ENCODE results near the gene SNTA1. TPM values are rescaled to one million over a fixed set of nuclear protein-coding genes. Genes with fewer than 3 reads are reported as not detected.
"Not testable (repeated sequence)": the region's sequence is repeated elsewhere in the genome, so short reads cannot be mapped to it uniquely, and the experiment has no call there.

The SNTA1 gene
- total RNA-seq, 2 experiments from 2014 or later: 5.6 to 6.9 TPM

DNA sequence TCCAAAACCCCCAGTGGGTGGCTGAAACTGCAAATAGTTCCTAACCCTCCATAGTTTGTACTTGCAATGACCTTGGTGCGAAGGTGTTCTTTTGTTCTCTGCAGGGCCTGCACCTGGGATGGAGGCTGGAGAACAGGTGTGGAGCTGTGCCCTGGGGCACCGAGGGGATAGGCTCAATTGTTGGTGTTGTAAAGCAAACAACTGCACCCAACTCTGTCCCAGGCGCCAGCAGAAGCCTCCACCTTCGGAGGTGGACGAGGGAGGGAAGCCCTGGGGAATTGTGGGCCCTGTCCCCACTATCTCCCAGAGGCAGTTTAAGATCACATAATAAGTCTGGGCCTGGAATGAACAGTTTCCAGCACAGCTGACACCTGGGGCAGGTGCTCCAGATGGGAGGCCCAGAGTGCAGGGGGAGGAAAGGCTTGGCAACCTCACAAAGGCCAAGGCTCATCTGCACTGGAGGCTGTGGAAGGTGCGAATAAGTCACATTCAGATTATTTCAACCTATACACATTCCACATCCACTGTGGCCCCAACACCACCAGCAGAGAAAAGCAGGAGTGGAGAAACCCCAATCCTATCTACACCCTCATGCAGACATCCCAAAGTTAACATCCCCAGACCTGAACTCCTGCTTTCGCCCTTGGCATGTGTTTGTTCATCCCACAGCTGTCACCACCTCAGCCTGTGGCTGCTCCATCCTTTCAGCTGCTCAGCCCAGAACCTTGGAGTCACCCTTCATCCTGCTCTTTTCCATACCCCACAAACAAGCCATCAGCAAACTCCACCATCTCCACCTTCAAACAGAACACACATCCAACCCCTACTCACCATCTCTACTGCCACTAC, 34.0 kb upstream of the SNTA1 start:
- H3K27me3 Mint-ChIP-seq: no peaks in the 10 kb centered on the region
- H3K36me3 Mint-ChIP-seq (ENCODE audit: low read depth): no peaks in the 10 kb centered on the region
- CTCF ChIA-PET: no interaction called here
- H3K9me3 Mint-ChIP-seq: no peaks in the 10 kb centered on the region
- DNase-seq: no peak
- no peak overlapping the region for H3K27ac Mint-ChIP-seq
- no peak overlapping the region for H3K4me3 Mint-ChIP-seq
- POLR2A ChIA-PET: no interaction called here
- no peaks in the 10 kb centered on the region for H3K4me1 Mint-ChIP-seq

DNA sequence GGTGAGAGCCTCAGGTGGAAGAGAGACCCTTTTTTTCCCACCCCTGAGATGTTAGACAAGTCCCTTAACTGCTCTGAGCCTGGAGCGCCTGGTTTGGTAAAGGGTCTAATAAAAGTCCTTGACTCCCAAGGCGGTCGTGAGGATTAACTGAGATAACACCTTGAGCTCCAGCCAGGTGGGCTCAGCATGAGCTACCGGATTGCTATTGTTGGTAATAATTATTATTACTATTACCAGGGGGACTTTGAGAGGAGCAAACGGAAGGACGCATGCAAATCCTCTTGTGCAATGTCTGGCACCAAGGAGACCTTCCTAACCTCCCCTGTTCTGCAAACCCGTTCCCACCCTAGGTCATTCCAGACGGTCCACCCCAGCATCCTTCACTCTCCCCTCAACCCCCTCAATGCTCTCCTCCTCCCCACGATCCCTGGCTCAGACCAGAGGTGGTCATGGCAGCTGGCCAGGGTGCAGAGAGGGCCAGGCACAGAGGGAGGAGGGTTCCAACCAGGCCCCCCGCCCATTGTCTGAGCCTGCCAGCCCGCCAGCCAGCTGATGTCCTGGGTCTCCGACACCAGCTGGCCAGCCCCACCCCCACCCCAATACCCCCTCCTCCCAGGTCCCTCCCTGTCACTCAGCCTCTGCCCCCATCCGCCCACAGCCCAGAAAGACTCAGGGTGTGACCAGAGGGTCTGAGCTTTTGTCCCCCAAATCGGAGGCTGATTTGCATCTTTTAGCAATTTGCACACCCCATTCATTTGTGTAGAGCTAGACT, 32.0 kb upstream of the SNTA1 start:
- Mint-ChIP-seq H3K27me3 (no peaks in the 10 kb centered on the region), H3K36me3 (ENCODE audit: low read depth) (no peaks in the 10 kb centered on the region), H3K4me3 (no peak overlapping the region), H3K4me1 (no peaks in the 10 kb centered on the region), H3K9me3 (no peaks in the 10 kb centered on the region), H3K27ac (no peak overlapping the region)
- DNase-seq: no peak
- CTCF ChIA-PET: no interaction called here
- POLR2A ChIA-PET: no interaction called here

DNA sequence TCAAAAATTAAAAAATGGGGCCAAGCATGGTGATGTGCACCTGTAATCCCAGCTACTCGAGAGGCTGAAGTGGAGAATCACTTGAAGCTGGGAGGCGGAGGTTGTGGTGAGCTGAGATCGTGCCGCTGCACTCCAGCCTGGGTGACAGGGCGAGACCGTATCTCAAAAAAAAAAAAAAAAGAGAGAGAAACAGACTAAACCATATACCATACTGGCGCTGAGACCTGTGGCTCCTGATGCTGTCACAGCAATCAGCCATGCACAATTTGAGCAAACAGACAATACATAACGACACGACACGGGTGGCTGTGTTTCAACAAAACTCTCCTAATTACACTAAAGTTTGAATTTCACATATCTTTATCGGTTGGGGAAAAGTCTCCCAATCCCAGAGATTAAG, 31.4 kb upstream of the SNTA1 start:
- Mint-ChIP-seq H3K27ac (no peak overlapping the region), H3K4me3 (no peak overlapping the region), H3K9me3 (no peaks in the 10 kb centered on the region), H3K36me3 (ENCODE audit: low read depth) (no peaks in the 10 kb centered on the region), H3K27me3 (no peaks in the 10 kb centered on the region), H3K4me1 (no peaks in the 10 kb centered on the region)
- no peak for DNase-seq
- POLR2A ChIA-PET: no interaction called here
- CTCF ChIA-PET: no interaction called here

DNA sequence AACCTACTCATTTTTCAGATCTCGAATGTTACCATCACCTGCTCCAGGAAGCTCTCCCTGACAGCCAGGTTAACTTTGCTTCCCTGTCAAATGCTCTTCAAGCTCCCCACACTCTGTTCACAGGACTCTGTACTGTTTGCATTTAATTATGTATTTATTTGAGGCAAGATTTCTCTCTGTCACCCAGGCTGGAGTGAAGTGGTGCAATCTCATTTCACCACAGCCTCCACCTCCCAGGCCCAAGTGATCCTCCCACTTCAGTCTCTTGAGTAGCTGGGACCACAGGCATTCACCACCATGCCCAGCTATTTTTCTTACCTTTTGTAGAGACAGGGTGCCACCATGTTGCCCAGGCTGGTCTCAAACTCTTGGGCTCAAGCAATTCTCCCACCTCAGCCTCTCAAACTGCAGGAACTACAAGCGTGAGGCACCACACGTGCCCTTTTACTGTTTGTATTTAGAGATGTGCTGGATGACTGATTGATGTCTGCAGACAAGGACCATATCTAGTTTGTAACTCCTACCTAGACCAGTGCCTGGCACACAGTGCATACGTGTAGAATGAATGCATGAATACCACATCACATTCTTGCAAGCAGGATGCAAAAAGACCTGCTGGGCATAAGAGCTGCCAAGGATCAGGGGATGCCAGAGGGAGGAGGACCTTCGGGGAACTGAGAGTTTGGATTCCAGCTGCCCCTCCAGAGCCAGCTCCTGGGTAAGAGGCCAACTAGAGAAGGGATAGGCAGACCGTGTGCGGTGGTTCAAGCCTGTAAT, 30.7 kb upstream of the SNTA1 start:
- no peak for DNase-seq
- no peaks in the 10 kb centered on the region for H3K27me3 Mint-ChIP-seq
- no peaks in the 10 kb centered on the region for H3K4me1 Mint-ChIP-seq
- CTCF ChIA-PET: interaction anchor here (1.5 kb wide), 1 partner anchor 17 kb away, joined by 4 read pairs; no protein-coding TSS in a partner anchor
- no peaks in the 10 kb centered on the region for H3K36me3 Mint-ChIP-seq (ENCODE audit: low read depth)
- POLR2A ChIA-PET: interaction anchor here (1.3 kb wide), 1 partner anchor 16 kb away, joined by 7 read pairs; the partner anchor contains the start of gene CBFA2T2
- H3K4me3 Mint-ChIP-seq: no peak overlapping the region
- H3K27ac Mint-ChIP-seq: no peak overlapping the region
- no peaks in the 10 kb centered on the region for H3K9me3 Mint-ChIP-seq

DNA sequence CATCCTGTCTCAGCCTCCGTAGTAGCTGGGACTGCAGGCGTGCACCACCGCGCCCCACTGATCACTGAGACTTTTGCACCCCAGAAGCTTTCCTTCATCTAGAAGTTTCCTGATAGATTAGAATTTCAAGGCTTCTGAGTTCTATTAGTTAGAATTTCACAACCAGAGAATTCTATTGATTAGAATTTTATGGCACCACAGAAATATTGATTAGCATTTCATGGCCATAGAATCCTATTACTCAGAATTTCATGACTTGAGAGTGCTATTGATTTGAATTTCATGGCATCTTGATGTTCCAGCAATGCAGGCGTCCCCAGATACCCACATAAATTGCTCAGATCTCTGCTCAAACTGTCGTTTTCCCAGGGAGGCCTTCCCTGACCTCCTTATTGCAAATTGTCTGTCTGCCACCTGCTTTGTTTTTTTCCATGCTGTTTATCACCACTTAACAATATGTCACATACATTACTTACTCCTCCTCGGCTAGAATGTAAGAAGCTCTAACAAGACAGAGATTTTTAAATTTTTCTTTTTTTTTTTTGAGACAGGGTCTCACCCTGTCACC, 29.4 kb upstream of the SNTA1 start:
- POLR2A ChIA-PET: no interaction called here
- no peaks in the 10 kb centered on the region for H3K27me3 Mint-ChIP-seq
- DNase-seq: no peak
- H3K36me3 Mint-ChIP-seq (ENCODE audit: low read depth): no peaks in the 10 kb centered on the region
- CTCF ChIA-PET: interaction anchor here (1.5 kb wide), 1 partner anchor 15 kb away, joined by 4 read pairs; no protein-coding TSS in a partner anchor
- no peaks in the 10 kb centered on the region for H3K4me1 Mint-ChIP-seq
- H3K4me3 Mint-ChIP-seq: no peak overlapping the region
- H3K27ac Mint-ChIP-seq: no peak overlapping the region
- H3K9me3 Mint-ChIP-seq: no peaks in the 10 kb centered on the region

DNA sequence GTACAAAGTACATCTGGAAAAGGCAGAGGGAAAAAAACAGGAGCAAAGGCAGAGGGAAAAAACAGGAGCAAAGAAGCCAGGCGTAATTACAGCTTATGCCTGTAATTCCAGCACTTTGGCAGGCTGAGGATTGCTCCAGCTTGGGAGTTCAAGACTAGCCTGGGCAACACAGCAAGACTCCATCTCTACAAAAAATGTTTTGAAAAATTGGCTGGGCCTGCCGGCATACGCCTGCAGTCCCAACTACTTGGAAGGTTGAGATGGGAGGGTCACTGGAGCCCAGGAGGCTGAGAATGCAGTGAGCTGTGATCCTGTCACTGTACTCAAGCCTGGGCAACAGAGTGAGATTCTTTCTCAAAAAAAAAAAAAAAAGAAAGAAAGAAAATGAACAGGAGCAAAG, 27.3 kb upstream of the SNTA1 start:
- POLR2A ChIA-PET: no interaction called here
- CTCF ChIA-PET: no interaction called here

DNA sequence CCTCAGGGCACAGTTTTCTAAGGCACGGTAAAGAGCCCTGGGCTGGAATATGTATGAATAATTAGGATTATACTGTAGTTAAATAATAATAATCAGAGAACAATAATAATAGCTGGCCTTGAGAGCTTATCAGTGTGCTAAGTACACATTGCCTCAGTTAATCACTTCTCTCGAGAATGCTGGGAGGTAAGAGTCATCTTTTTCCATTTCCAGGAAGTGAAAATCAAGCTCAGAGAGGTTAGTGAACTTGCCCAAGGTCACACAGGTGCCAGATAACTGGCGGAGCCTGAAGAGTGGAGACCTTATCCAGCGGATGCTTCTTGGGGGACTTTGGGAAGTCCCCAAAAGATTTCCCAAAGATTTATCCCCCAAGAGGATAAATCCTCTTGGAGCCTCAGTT, 26.9 kb upstream of the SNTA1 start:
- H3K27me3 Mint-ChIP-seq: no peaks in the 10 kb centered on the region
- no peaks in the 10 kb centered on the region for H3K9me3 Mint-ChIP-seq
- no peaks in the 10 kb centered on the region for H3K4me1 Mint-ChIP-seq
- no peak overlapping the region for H3K4me3 Mint-ChIP-seq
- ChIA-PET POLR2A (interaction anchor here (0.8 kb wide), 1 partner anchor 14 kb away, joined by 3 read pairs; no protein-coding TSS in a partner anchor), CTCF (no interaction called here)
- no peaks in the 10 kb centered on the region for H3K36me3 Mint-ChIP-seq (ENCODE audit: low read depth)
- DNase-seq: no peak
- H3K27ac Mint-ChIP-seq: no peak overlapping the region

More for the DNA sequence above, 27.3 kb upstream of the SNTA1 start:
- DNase-seq: no peak
- H3K9me3 Mint-ChIP-seq: no peaks in the 10 kb centered on the region
- H3K27me3 Mint-ChIP-seq: no peaks in the 10 kb centered on the region
- no peaks in the 10 kb centered on the region for H3K4me1 Mint-ChIP-seq
- no peak overlapping the region for H3K4me3 Mint-ChIP-seq
- H3K36me3 Mint-ChIP-seq (ENCODE audit: low read depth): no peaks in the 10 kb centered on the region
- H3K27ac Mint-ChIP-seq: no peak overlapping the region

DNA sequence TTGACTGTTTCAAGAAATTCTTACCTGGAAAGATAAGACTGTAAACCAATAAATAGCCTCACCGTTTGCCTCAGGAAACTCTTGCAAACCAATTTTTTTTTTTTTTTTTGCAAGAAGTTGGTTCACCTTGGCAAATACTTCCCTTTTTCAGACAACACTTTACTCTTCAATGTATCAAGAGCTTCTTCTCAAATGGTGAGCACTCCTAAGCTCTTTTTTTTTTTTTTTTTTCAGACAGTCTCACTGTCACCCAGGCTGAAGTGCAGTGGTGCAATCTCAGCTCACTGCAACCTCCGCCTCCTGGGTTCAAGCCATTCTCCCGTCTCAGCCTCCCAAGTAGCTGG, 22.7 kb upstream of the SNTA1 start:
- Mint-ChIP-seq H3K27ac (no peak overlapping the region), H3K4me3 (no peak overlapping the region), H3K4me1 (no peaks in the 10 kb centered on the region), H3K9me3 (no peaks in the 10 kb centered on the region), H3K36me3 (ENCODE audit: low read depth) (no peaks in the 10 kb centered on the region), H3K27me3 (no peaks in the 10 kb centered on the region)
- ChIA-PET CTCF (interaction anchor here (0.7 kb wide), 1 partner anchor 206 kb away, joined by 5 read pairs; no protein-coding TSS in a partner anchor), POLR2A (no interaction called here)
- DNase-seq: no peak

DNA sequence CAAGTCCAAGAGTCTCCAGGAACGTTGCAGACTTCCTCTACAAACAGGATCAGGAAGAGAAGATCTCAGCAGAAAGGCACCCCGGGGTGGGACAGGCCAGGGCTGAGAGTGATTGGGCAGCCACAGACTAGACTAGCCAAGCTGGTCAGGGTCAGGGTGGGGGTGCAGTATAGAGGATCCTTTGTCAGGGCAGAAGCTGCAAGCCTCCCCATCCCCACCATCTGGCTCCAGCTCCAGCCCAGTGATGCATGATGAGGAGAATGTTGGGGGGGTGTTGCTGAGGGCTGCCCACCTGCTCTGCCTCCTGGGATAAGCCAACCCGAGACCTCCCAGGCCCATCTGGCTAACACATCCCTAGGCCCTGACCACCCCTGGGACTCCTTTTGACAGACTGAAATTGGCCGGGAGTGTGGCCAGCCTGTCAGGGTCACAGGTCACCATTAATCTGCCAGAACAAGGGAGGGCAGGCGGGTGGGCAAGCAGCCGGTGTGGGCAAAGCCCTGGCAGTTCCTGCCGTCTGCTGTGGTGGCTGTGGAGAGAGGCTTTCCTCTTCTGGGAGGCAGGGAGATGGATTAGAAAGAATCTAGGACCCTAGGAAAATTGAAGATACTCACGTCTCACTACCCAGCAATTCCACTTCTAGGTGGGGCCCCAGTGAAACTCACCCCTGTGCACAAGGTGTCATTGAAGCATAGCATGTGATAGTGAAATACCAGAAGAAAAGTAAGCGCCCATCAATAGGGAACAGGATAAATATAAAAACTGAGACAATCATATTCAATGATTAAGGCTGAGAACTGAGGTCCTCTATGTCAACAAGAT, 22.1 kb upstream of the SNTA1 start:
- no peak for DNase-seq
- Mint-ChIP-seq H3K9me3 (no peaks in the 10 kb centered on the region), H3K27ac (no peak overlapping the region), H3K36me3 (ENCODE audit: low read depth) (no peaks in the 10 kb centered on the region), H3K4me1 (no peaks in the 10 kb centered on the region), H3K27me3 (no peaks in the 10 kb centered on the region), H3K4me3 (no peak overlapping the region)
- ChIA-PET POLR2A (no interaction called here), CTCF (no interaction called here)

DNA sequence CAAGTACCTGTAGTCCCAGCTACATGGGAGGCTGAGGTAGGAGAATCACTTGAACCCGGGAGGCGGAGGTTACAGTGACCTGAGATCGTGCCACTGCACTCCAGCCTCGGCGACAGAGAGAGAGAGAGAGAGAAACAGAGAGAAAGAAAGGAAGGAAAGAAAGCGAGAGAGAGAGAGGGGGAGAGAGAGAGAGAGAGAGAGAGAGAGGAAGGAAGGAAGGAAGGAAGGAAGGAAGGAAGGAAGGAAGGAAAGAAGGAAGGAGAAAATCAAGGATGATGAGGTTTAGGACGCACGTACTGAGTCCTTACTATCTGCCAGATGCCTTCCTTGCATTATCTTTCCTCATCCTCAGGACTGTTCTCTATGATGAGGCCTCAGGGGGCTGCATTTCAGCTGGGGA, 21.2 kb upstream of the SNTA1 start:
- H3K36me3 Mint-ChIP-seq (ENCODE audit: low read depth); H3K27ac Mint-ChIP-seq; H3K9me3 Mint-ChIP-seq; DNase-seq; H3K4me3 Mint-ChIP-seq; CTCF ChIA-PET; H3K4me1 Mint-ChIP-seq; POLR2A ChIA-PET; H3K27me3 Mint-ChIP-seq: not testable (repeated sequence)

DNA sequence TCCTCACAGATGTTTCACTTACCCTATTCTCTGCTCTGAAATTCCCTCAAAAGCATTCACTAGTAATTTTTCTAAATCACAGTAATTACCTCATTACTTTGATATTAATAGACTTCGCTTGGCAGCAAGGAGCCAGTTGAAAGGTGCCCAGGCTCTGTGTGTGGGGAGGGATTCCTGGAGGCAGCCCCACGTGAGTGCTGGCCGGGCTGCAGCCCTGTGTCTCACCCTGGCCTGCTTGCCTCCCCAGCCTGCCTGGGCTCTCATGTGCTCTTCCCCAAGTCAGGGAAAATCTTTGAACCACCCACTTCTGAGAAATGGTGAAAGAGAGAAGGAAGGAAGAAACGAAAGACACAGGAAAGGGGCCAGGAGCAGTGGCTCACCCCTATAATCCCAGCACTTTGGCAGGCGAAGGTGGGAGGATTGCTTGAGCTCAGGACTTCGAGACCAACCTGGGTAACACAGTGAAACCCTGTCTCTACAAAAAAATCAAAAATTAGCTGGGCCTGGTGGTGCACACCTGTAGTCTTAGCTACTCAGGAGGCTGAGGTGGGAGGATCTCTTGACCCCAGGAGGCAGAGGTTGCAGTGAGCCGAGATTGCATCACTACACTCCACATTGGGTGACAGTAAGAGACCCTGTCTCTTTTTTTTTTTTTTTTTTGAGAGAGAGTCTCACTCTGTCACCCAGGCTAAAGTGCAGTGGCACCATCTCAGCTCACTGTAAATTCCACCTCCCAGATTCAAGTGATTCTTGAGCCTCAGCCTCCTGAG, 20.0 kb upstream of the SNTA1 start:
- no peaks in the 10 kb centered on the region for H3K36me3 Mint-ChIP-seq (ENCODE audit: low read depth)
- no peaks in the 10 kb centered on the region for H3K4me1 Mint-ChIP-seq
- H3K27ac Mint-ChIP-seq: no peak overlapping the region
- no peak overlapping the region for H3K4me3 Mint-ChIP-seq
- no peaks in the 10 kb centered on the region for H3K9me3 Mint-ChIP-seq
- CTCF ChIA-PET: no interaction called here
- no peaks in the 10 kb centered on the region for H3K27me3 Mint-ChIP-seq
- DNase-seq: no peak
- POLR2A ChIA-PET: interaction anchor here (1.0 kb wide), 1 partner anchor 200 kb away, joined by 3 read pairs; no protein-coding TSS in a partner anchor

DNA sequence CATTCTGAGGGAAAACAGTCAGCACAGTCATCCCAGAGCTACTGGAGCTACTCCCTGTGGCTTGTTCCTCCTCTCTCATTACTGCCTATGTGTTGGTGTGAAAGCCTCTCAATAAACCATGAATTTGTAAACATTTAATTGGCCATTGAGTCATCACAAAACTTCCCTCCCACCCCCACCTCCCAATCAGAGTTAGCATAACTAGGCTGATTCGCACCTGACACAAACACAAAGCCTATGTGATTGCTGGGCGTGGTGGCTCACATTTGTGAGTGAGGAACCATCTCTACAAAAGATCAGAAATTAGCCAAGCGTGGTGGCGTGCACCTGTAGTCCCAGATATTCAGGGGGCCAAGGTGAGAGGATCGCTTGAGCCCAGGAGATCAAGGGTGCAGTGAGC, 17.1 kb upstream of the SNTA1 start:
- Mint-ChIP-seq H3K27ac (no peak overlapping the region), H3K36me3 (ENCODE audit: low read depth) (no peaks in the 10 kb centered on the region), H3K4me3 (no peak overlapping the region), H3K27me3 (no peaks in the 10 kb centered on the region), H3K4me1 (no peaks in the 10 kb centered on the region), H3K9me3 (no peaks in the 10 kb centered on the region)
- ChIA-PET POLR2A (interaction anchor here (0.8 kb wide), 1 partner anchor 203 kb away, joined by 3 read pairs; no protein-coding TSS in a partner anchor), CTCF (interaction anchor here (0.6 to 1.5 kb wide), 2 partner anchors 16 to 85 kb away, joined by 3 read pairs; no protein-coding TSS in a partner anchor)
- DNase-seq: no peak
